Psoas muscle (tissue), 8 donors: Measurements from ENCODE around the gene RINT1. TPM values are rescaled to one million over a fixed set of nuclear protein-coding genes. Genes with fewer than 3 reads are reported as not detected.

Source experiments
- ATAC-seq, 4 donors: fragments of 200-7000 bp; cut with Tn5 transposase; one replicate each; pipeline ENCODE4 v1.9.1; 2020; ENCODE audit warnings: moderate library complexity in 3 of 4, mild to moderate bottlenecking in 2 of 4
- DNase-seq, 2 donors: peaks; one replicate each; pipeline ENCODE4 v3.0.0-alpha.2; 2020
- H3K27ac ChIP-seq: fragments of 200-600 bp; one replicate; pipeline ENCODE4 v1.8.0; 2022
- H3K27me3 ChIP-seq, 3 donors: fragments of 200-600 bp in 1 of 3; one replicate each; pipeline versions ENCODE4 v1.6.1 to v1.8.0; 2013 to 2022; ENCODE audit warnings: low read length in 2 of 3, mild to moderate bottlenecking in 2 of 3, moderate library complexity in 1 of 3; ENCODE audit not compliant: insufficient read depth in 3 of 3
- H3K36me3 ChIP-seq, 2 donors: fragments of 200-600 bp in 1 of 2; one replicate each; pipeline versions ENCODE4 v1.6.1 to v1.8.0; 2013 to 2022; ENCODE audit warnings: low read depth in 1 of 2, mild to moderate bottlenecking in 1 of 2, moderate library complexity in 1 of 2; ENCODE audit not compliant: insufficient read depth in 1 of 2
- H3K4me1 ChIP-seq: fragments of 200-600 bp; one replicate; pipeline ENCODE4 v1.8.0; 2022
- H3K4me3 ChIP-seq: fragments of 200-600 bp; one replicate; pipeline ENCODE4 v1.8.0; 2022; ENCODE audit warnings: mild to moderate bottlenecking
- H3K9me3 ChIP-seq: fragments of 200-600 bp; one replicate; pipeline ENCODE4 v1.8.0; 2022
- CTCF ChIP-seq: fragments of 200-600 bp; IDR thresholded peaks from one replicate; pipeline ENCODE4 v1.8.0; 2022; ENCODE audit warnings: antibody characterized with exemption
- WGBS, 3 donors: extraction: QIAGEN DNeasy Blood & Tissue Kit; methylation state at CpG; one replicate each; pipeline versions ENCODE4 v1.1.6 to v1.1.7; 2013; 5-methylcytosine and 5-hydroxymethylcytosine counted together
- intact Hi-C, 2 donors: fragments of 100-400 bp; cut with DNase I; formaldehyde crosslinking; loops; one replicate each; pipeline versions ENCODE4 v1.11.0 to v1.14.2; 2022
- polyA plus RNA-seq, 3 donors: library from polyadenylated mRNA; stranded (reverse); fragments of 200-250 nt; gene quantifications; one replicate each; pipeline ENCODE4 v1.2.3, GENCODE V29; 2013
- total RNA-seq, 4 donors: library from RNA; stranded (reverse); fragmentation: NEBNext Ultra II Directional in 2 of 4; extraction: Animal tissue kit (Norgen Biotek cat#: 25700) in 2 of 4; gene quantifications; one replicate each; pipeline versions ENCODE4 v1.2.1 to v1.2.4, GENCODE V29; 2021 to 2023
- donor health status: healthy with polysubstance abuse.
- donor health status: DM: no; HTN: no; CAD: no; lungs with moderate emphysema.
- donor health status: Bipolar disorder and iron deficiency.
- donor health status: healthy.
- donor health status: DM: yes; HTN: yes; CAD: no.
- donor health status: DM: no; HTN: no; CAD: no.
- donor health status: DM: no; HTN: no; CAD: no.
- donor health status: DM: yes; HTN: yes; CAD: no.

The RINT1 gene
- total and polyA plus RNA-seq, 7 donors: 10.9 to 21.5 (median 19.7) TPM

GRCh38 chr7:105584165-105584564 lies 52.2 kb downstream of the RINT1 start:
- no peak for TF ChIP-seq CTCF
- H3K27ac ChIP-seq: no peak overlapping the region
- intact Hi-C loops: no loop called here
- H3K9me3 ChIP-seq: no peaks in the 10 kb centered on the region
- ATAC-seq (no peak), DNase-seq (no peak)
- H3K36me3 ChIP-seq: no peaks in the 10 kb centered on the region
- peaks cover 2% of the 10 kb centered on the region for H3K4me1 ChIP-seq
- WGBS, 3 donors: 95 to 96% (median 95%) methylated on average over 5 of the region's 5 CpGs
- no peak overlapping the region for H3K4me3 ChIP-seq
- peaks cover 0 to 4% (median 3%) of the 10 kb centered on the region in 3 donors for H3K27me3 ChIP-seq

GRCh38 chr7:105585850-105586500 lies 54.0 kb downstream of the RINT1 start:
- 93 to 97% (median 95%) methylated on average over 2 of the region's 2 CpGs for WGBS, 3 donors
- peaks cover 0 to 4% (median under 1%) of the 10 kb centered on the region in 3 donors for H3K27me3 ChIP-seq
- intact Hi-C loops: no loop called here
- no peaks in the 10 kb centered on the region for H3K9me3 ChIP-seq
- no peak overlapping the region for H3K27ac ChIP-seq
- H3K4me3 ChIP-seq: no peak overlapping the region
- H3K36me3 ChIP-seq: no peaks in the 10 kb centered on the region
- ATAC-seq (no peak), DNase-seq (no peak)
- peaks cover 5% of the 10 kb centered on the region for H3K4me1 ChIP-seq
- TF ChIP-seq CTCF: no peak

GRCh38 chr7:105587909-105588635 lies 56.1 kb downstream of the RINT1 start:
- no peaks in the 10 kb centered on the region for H3K27me3 ChIP-seq
- no peak for ATAC-seq
- TF ChIP-seq CTCF: no peak
- no peaks in the 10 kb centered on the region for H3K36me3 ChIP-seq
- H3K9me3 ChIP-seq: no peaks in the 10 kb centered on the region
- DNase-seq: no peak
- intact Hi-C loops: no loop called here
- WGBS, 3 donors: 70 to 77% (median 72%) methylated on average over 12 of the region's 12 CpGs
- H3K4me3 ChIP-seq: no peak overlapping the region
- H3K27ac ChIP-seq: no peak overlapping the region
- H3K4me1 ChIP-seq: peaks cover 5% of the 10 kb centered on the region

GRCh38 chr7:105589356-105590077 lies 57.5 kb downstream of the RINT1 start:
- intact Hi-C loops: no loop called here
- ATAC-seq (peak; percentile 75 to 88 (median 78)), DNase-seq (peak in 1 of 2 donors; percentile 62)
- Histone ChIP-seq H3K27me3 (no peaks in the 10 kb centered on the region), H3K4me1 (peaks cover 11% of the 10 kb centered on the region), H3K4me3 (no peak overlapping the region), H3K27ac (no peak overlapping the region), H3K36me3 (no peaks in the 10 kb centered on the region), H3K9me3 (no peaks in the 10 kb centered on the region)
- TF ChIP-seq CTCF: peak; percentile 41
- 29 to 36% (median 33%) methylated on average over 6 of the region's 6 CpGs for WGBS, 3 donors
